ENCODE results near the gene POLK. TPM values are rescaled to one million over a fixed set of nuclear protein-coding genes. Genes with fewer than 3 reads are reported as not detected.

POLK gene
- 23.7 and 25.9 TPM in 2 replicates for total RNA-seq

DNA sequence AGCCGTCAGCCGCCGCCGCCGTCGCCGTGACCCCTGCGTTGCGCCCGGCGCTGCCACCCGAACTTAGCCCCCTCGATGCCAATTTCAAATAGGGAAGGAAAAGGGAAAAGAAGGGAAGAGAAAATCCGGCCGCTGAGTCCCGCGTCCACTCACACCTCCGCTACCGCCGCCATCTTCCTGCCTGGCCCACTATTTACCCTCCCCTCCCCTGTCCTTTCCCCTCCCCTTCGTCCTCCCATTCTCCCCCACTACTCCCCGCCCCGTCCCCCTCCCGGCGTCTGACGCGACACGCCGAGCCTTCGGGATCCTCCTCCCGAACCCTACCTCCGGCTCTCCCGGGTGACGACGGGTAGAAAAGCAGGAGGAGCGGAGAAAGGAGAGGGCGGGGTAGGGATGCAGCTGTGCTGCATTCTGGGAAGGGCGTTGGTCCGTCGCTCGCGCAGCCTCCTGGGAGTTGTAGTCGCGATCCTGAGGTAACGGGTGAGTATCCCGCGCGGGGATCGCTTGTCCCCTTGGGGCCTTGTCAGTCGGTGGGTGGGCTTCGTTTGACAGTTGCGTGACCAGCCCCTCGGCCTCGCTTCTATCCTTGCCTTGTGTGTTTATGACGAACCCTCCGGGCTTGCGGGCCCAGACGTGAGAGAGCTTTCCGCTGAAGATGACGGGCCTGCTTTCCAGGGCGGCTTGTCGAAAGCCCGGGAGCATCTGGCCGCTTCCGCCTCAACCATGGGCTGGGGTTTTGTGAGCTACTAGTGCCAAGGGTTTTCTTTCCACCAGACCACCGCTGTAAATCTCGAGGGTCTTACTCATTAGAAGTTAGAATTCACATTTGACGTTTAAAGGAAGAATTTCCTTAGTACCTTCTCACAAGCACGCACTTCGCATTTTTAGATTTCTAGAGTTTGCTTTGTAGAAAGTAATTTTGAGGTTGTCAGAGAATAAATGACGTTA is at the start of gene POLK, which contains the start of gene CERT1:
Gene POLK, plus strand, starts transcription at position 457 of the 948 bp plus-strand sequence.
Gene CERT1, minus strand, starts transcription at position 195 of the 948 bp plus-strand sequence. CDS start 422 bp downstream, outside the sequence.

DNA sequence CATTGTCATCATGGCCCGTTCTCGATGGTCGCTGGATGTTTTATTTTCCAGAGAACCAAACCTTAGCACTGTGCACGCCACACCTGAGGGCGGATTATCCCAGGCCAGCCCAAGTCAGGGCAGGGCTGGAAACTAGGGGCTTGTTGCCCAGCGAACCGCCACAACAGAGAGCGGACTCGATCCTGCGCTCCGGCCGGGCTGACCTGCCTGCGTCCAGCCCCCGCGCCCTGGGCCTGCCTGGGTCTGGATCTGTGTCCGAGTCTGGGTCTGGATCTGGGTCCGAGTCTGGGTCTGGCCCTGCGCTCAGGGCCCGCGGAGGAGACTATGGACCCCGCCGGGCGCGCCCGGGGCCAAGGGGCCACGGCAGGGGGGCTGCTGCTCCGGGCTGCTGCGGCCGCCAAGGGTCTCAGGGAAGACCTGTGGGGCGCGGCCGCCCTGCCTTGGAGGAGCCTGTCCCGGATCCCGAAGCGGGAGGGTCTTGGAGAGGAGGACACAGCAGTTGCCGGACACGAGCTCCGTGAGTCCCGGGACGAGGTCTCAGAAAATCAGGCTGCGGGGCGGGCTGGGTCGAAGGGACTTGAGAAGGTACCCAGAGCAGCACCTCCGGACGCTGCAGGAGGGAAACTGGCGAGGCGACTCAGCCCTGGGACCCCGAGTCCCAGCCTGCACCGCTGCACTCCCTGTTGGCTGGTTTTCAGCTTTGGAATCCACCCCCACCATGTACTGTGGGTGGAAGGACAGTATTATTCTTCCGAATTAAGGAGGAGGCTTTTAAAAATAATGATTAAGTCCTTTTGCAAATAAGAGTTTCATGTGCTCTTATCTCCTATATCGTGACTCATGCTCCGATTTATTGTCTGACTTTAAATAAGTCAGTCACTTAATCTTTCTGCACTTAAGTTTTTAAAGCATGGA is 99.9 kb downstream of the POLK start, which contains the start of gene ANKDD1B:
Gene ANKDD1B, plus strand, starts transcription at position 143 of the 915 bp plus-strand sequence. Its CDS starts 182 bp downstream, at position 325.

Small RNA genes lying within 50 kb of the gene (small RNA-seq; reads per million reads assigned to genes)
- gene RNU7-175P, result not detected

Other genes with a start within 250 kb of the POLK start
- 84.4 and 161 TPM in 2 replicates for gene HMGCR, start 174.7 kb upstream of the POLK start, total RNA-seq
- gene CERT1, start 262 bp upstream of the POLK start, total RNA-seq, result 16.2 and 23.2 TPM in 2 replicates
- 0.33 and 1.2 TPM in 2 replicates for gene ANKDD1B, start 99.6 kb downstream of the POLK start, total RNA-seq
- gene POC5, start 205.5 kb downstream of the POLK start, total RNA-seq, result 5.9 and 6.6 TPM in 2 replicates